GM23338 (cell line): ENCODE results near the gene CRADD.
"Not testable (repeated sequence)": the region's sequence is repeated elsewhere in the genome, so short reads cannot be mapped to it uniquely, and the experiment has no call there.

ENCODE experiments used
- CREB1 ChIP-seq: fragments of 250-450 bp; sonication (Bioruptor Pico); IDR thresholded peaks from 2 replicates; pipeline ENCODE4 v1.5.0; 2020; ENCODE audit warnings: low read depth, mild to moderate bottlenecking, moderate library complexity
- CTCF ChIP-seq, 2 experiments: fragments of 200-600 bp in 1 of 2; sonication (generic) in 1 of 2; conservative IDR thresholded peaks; 2 replicates each; pipeline versions ENCODE4 v1.5.1 to v1.6.1; 2016 to 2017; ENCODE audit warnings: antibody characterized with exemption in 2 of 2, low read depth in 2 of 2, mild to moderate bottlenecking in 2 of 2, moderate library complexity in 1 of 2
- ETS1 ChIP-seq: IDR thresholded peaks from 2 replicates; pipeline ENCODE4 v1.6.1; 2016; ENCODE audit warnings: antibody characterized with exemption
- EZH2 ChIP-seq: fragments of 200-600 bp; sonication (generic); IDR thresholded peaks from one replicate; pipeline ENCODE4 v1.8.0; 2017; ENCODE audit warnings: antibody characterized with exemption, mild to moderate bottlenecking, low read depth; ENCODE audit not compliant: unreplicated experiment
- EZH2phosphoT487 ChIP-seq: fragments of 200-600 bp; sonication (generic); IDR thresholded peaks from one replicate; pipeline ENCODE4 v1.8.1; 2018; ENCODE audit warnings: antibody characterized with exemption; ENCODE audit not compliant: unreplicated experiment
- JUNB ChIP-seq: IDR thresholded peaks from one replicate; pipeline ENCODE4 v1.6.1; 2016; ENCODE audit warnings: antibody characterized with exemption; ENCODE audit not compliant: unreplicated experiment
- NANOG ChIP-seq: IDR thresholded peaks from 2 replicates; pipeline ENCODE4 v1.6.1; 2016; ENCODE audit warnings: antibody characterized with exemption, borderline replicate concordance
- POLR2AphosphoS5 ChIP-seq: IDR thresholded peaks from 2 replicates; pipeline ENCODE4 v1.6.1; 2016; ENCODE audit warnings: antibody characterized with exemption, low read depth
- REST ChIP-seq: IDR thresholded peaks from one replicate; pipeline ENCODE4 v1.6.1; 2018; ENCODE audit warnings: antibody characterized with exemption; ENCODE audit not compliant: unreplicated experiment
- STAT1 ChIP-seq: IDR thresholded peaks from one replicate; pipeline ENCODE4 v1.6.1; 2016; ENCODE audit warnings: antibody characterized with exemption; ENCODE audit not compliant: unreplicated experiment
- ZNF114 ChIP-seq: fragments of 250-450 bp; sonication (Bioruptor Pico); IDR thresholded peaks from 2 replicates; pipeline ENCODE4 v1.5.0; 2020; ENCODE audit warnings: mild to moderate bottlenecking, moderate library complexity
- ZNF331 ChIP-seq: fragments of 250-450 bp; sonication (Bioruptor Pico); IDR thresholded peaks from 2 replicates; pipeline ENCODE4 v1.5.0; 2020; ENCODE audit warnings: low read depth, mild to moderate bottlenecking, moderate library complexity
- ZNF462 ChIP-seq: fragments of 250-450 bp; sonication (Bioruptor Pico); IDR thresholded peaks from 2 replicates; pipeline ENCODE4 v1.5.0; 2020; ENCODE audit warnings: mild to moderate bottlenecking, moderate library complexity

GRCh38 chr12:93754859-93755258, 77.7 kb downstream of the CRADD start:
- not testable (repeated sequence) for TF ChIP-seq CTCF (conservative IDR thresholded peaks at IDR 0.05; ENCODE audit: low read depth in 2 of 2); CREB1; POLR2AphosphoS5; EZH2phosphoT487; EZH2; JUNB; REST; STAT1; ETS1; ZNF462 (CRISPR knock-in tag); ZNF114 (CRISPR knock-in tag); ZNF331; NANOG
